HL-60 (cell line): Measurements from ENCODE around the gene NUCB1.

Source experiments
- GABPA ChIP-seq: IDR thresholded peaks from 2 replicates; pipeline ENCODE4 v1.6.1; 2012; ENCODE audit warnings: low read depth
- POLR2AphosphoS5 ChIP-seq: IDR thresholded peaks from 2 replicates; pipeline ENCODE4 v1.6.1; 2012; ENCODE audit warnings: low read depth
- SPI1 ChIP-seq: IDR thresholded peaks from 2 replicates; pipeline ENCODE4 v1.6.1; 2012; ENCODE audit warnings: low read depth, mild to moderate bottlenecking, borderline replicate concordance
- TF ChIP-seq, protein P1 (sequence below): IDR thresholded peaks from one replicate; pipeline ENCODE4 v1.5.1; 2011; ENCODE audit warnings: low read length, control low read depth, inconsistent platforms; ENCODE audit not compliant: insufficient read depth
- TF ChIP-seq, protein P2 (sequence below): IDR thresholded peaks from 2 replicates; pipeline ENCODE4 v1.6.1; 2012; ENCODE audit warnings: low read depth; ENCODE audit not compliant: insufficient replicate concordance

DNA sequence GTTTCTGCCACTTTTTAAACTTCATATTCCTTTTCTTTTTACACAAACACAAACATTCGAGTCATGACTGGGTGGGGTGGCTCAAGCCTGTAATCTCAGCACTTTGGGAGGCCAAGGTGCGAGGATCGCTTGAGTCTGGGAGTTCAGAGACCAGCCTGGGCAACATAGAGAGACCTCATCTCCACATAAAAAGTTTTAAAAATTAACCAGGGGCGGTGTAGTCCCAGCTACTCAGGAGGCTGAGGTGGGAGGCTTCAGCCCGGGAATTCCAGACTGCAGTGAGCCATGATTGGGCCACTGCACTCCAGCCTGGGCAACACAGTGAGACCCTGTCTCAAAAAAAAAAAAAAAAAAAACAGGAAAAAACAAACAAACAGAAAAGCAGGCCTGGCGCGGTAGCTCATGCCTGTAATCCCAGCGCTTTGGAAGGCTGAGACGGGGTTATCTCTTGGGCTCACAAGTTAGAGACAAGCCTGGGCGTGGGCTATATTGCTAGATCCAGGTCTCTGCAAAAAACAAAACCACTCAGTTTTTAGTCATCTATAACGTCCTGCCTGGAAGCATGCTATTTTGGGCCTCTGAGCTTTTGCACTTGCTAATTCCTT lies 54.0 kb downstream of the NUCB1 start:
- TF ChIP-seq, protein P1, sequence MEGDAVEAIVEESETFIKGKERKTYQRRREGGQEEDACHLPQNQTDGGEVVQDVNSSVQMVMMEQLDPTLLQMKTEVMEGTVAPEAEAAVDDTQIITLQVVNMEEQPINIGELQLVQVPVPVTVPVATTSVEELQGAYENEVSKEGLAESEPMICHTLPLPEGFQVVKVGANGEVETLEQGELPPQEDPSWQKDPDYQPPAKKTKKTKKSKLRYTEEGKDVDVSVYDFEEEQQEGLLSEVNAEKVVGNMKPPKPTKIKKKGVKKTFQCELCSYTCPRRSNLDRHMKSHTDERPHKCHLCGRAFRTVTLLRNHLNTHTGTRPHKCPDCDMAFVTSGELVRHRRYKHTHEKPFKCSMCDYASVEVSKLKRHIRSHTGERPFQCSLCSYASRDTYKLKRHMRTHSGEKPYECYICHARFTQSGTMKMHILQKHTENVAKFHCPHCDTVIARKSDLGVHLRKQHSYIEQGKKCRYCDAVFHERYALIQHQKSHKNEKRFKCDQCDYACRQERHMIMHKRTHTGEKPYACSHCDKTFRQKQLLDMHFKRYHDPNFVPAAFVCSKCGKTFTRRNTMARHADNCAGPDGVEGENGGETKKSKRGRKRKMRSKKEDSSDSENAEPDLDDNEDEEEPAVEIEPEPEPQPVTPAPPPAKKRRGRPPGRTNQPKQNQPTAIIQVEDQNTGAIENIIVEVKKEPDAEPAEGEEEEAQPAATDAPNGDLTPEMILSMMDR: no peak
- TF ChIP-seq POLR2AphosphoS5: no peak
- TF ChIP-seq, protein P2, sequence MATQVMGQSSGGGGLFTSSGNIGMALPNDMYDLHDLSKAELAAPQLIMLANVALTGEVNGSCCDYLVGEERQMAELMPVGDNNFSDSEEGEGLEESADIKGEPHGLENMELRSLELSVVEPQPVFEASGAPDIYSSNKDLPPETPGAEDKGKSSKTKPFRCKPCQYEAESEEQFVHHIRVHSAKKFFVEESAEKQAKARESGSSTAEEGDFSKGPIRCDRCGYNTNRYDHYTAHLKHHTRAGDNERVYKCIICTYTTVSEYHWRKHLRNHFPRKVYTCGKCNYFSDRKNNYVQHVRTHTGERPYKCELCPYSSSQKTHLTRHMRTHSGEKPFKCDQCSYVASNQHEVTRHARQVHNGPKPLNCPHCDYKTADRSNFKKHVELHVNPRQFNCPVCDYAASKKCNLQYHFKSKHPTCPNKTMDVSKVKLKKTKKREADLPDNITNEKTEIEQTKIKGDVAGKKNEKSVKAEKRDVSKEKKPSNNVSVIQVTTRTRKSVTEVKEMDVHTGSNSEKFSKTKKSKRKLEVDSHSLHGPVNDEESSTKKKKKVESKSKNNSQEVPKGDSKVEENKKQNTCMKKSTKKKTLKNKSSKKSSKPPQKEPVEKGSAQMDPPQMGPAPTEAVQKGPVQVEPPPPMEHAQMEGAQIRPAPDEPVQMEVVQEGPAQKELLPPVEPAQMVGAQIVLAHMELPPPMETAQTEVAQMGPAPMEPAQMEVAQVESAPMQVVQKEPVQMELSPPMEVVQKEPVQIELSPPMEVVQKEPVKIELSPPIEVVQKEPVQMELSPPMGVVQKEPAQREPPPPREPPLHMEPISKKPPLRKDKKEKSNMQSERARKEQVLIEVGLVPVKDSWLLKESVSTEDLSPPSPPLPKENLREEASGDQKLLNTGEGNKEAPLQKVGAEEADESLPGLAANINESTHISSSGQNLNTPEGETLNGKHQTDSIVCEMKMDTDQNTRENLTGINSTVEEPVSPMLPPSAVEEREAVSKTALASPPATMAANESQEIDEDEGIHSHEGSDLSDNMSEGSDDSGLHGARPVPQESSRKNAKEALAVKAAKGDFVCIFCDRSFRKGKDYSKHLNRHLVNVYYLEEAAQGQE: no peak
- TF ChIP-seq SPI1: no peak
- no peak for TF ChIP-seq GABPA
